GM06990 (cell line): ENCODE results near the gene GREB1L.

Experiments
- DNase-seq: peaks from one replicate; pipeline ENCODE4 v3.0.0-alpha.2; 2011; ENCODE audit not compliant: insufficient read length; ENCODE audit errors: extremely low read depth
- H3K27me3 ChIP-seq: replicated peaks from 2 replicates; pipeline ENCODE4 v1.6.0; 2011; ENCODE audit warnings: low read length; ENCODE audit not compliant: control insufficient read depth, insufficient read depth
- H3K36me3 ChIP-seq: 2 replicates; pipeline ENCODE4 v1.5.1; 2011; ENCODE audit warnings: low read length; ENCODE audit not compliant: control insufficient read depth, insufficient read depth
- H3K4me3 ChIP-seq: replicated peaks from 2 replicates; pipeline ENCODE4 v1.5.1; 2011; ENCODE audit warnings: low read depth, mild to moderate bottlenecking, control low read depth, low read length
- TF ChIP-seq, protein P1 (sequence below): IDR thresholded peaks from 2 replicates; pipeline ENCODE4 v1.5.1; 2011; ENCODE audit warnings: low read length, control low read depth, mild to moderate bottlenecking, inconsistent platforms; ENCODE audit not compliant: insufficient read depth, poor library complexity, severe bottlenecking

GREB1L gene

DNA sequence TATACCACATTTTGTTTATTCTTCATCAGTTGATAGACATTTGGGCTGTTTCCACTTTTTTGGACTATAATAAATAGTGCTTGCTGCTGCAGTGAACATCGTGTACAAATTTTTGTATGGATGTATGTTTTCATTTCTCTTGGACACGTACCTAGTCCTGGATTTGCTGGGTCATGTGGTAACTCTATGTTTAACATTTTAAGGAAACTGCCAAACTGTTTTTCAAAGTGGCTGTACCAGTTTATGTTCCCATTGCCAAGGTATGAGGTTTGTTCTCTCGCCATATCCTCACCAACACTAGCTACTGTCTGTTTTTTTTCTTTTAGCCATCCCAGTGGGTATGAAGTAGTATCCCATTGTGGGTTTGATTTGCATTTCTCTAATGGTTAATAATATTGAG lies 42.5 kb downstream of the GREB1L start:
- no peaks in the 10 kb centered on the region for H3K36me3 ChIP-seq
- H3K4me3 ChIP-seq: no peak overlapping the region
- no peaks in the 10 kb centered on the region for H3K27me3 ChIP-seq
- TF ChIP-seq, protein P1, sequence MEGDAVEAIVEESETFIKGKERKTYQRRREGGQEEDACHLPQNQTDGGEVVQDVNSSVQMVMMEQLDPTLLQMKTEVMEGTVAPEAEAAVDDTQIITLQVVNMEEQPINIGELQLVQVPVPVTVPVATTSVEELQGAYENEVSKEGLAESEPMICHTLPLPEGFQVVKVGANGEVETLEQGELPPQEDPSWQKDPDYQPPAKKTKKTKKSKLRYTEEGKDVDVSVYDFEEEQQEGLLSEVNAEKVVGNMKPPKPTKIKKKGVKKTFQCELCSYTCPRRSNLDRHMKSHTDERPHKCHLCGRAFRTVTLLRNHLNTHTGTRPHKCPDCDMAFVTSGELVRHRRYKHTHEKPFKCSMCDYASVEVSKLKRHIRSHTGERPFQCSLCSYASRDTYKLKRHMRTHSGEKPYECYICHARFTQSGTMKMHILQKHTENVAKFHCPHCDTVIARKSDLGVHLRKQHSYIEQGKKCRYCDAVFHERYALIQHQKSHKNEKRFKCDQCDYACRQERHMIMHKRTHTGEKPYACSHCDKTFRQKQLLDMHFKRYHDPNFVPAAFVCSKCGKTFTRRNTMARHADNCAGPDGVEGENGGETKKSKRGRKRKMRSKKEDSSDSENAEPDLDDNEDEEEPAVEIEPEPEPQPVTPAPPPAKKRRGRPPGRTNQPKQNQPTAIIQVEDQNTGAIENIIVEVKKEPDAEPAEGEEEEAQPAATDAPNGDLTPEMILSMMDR: no peak
- no peak for DNase-seq

DNA sequence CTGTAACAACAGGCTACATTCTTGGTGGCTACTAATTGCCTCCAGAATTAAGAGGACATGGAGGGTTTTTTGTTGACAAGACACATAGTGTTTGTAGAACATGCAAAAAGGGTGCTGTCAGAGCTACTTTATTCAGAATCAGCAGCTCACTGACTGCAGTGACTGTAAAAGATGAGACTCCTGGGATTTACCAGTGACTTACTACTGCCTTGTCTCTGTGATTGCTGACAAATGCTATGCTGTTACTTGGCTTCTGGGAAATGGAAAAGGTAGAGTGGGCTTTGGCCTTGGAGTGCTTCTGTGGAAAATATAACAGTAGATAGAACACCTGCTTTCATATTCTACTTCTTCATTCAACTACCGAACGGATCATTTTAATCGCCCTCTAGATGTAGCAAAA lies 47.8 kb downstream of the GREB1L start:
- H3K27me3 ChIP-seq: no peaks in the 10 kb centered on the region
- H3K4me3 ChIP-seq: no peak overlapping the region
- TF ChIP-seq, protein P1: no peak
- DNase-seq: no peak
- H3K36me3 ChIP-seq: no peaks in the 10 kb centered on the region

DNA sequence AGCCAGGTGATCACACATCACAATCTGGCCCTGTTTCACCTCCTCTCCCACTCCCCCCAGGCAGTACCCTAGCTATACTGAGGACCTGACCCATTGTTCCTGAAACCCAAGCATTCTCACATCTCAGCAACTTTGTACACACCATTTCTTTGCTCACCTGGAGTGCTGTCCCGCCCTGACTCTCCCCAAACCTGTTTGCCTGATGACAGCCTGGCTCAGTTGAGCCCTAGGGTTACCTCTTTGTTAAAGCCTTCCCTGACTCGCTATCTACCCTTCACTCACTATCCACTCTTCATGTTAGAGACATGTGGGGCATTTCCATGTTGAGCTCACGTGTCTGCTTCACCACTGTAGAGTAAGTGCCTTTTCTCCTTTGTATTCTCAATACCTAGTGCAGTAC lies 49.1 kb downstream of the GREB1L start:
- TF ChIP-seq, protein P1: no peak
- Histone ChIP-seq H3K4me3 (no peak overlapping the region), H3K27me3 (no peaks in the 10 kb centered on the region), H3K36me3 (no peaks in the 10 kb centered on the region)
- no peak for DNase-seq

DNA sequence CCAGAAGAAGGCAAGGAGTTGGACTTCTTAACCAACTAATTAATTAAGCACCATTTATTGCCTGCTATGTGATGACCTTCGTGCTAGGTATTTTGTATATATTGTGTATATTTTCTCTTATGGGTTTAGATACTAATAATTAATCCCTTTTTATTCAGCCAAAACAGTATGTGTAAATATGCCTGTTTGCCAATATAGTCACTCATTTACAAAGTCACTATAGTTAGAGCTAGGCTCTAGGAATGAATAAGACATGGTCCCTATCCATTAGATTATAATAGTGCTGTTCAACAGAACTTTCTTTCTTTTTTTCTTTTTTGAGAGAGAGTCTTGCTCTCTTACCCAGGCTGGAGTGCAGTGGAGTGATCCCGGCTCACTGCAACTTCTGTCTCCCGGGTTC lies 51.4 kb downstream of the GREB1L start:
- TF ChIP-seq, protein P1: no peak
- H3K27me3 ChIP-seq: no peaks in the 10 kb centered on the region
- no peaks in the 10 kb centered on the region for H3K36me3 ChIP-seq
- DNase-seq: no peak
- H3K4me3 ChIP-seq: no peak overlapping the region

DNA sequence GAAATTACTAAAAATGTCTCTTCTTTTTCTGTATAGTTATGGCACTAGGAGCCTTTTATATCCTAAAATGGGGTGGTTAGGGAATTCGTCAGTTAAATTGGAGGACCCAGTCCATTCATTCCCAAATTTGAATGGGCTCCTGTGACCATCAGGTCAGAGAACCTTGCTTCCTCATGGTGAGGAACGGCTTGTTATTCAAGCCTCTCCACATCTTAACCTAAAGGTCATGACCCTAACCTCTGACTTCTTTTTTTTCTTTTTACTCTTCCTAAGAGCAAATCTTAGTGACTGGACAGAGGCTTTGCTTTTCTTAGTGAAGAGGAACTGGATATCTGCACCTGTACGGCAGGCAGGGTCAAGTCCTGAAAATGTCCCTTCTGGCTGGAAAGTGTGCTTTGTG lies 53.1 kb downstream of the GREB1L start:
- TF ChIP-seq, protein P1: no peak
- Histone ChIP-seq H3K27me3 (no peaks in the 10 kb centered on the region), H3K36me3 (no peaks in the 10 kb centered on the region), H3K4me3 (no peak overlapping the region)
- no peak for DNase-seq

DNA sequence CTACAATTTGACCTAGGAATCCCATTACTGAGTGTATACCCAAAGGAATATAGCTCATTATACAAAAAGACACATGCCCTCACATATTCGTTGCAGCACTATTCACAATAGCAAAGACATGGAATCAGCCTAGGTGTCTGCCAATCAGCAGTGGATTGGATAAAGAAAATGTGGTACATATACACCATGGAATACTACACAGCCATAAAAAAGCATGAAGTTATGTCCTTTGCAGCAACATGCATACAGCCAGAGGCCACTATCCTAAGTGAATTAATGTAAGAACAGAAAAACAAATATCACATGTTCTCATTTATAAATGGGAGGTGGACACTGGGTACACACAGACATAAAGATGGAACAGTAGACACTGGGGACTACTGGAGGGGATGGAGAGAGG lies 54.0 kb downstream of the GREB1L start:
- H3K4me3 ChIP-seq: no peak overlapping the region
- no peaks in the 10 kb centered on the region for H3K36me3 ChIP-seq
- no peak for DNase-seq
- TF ChIP-seq, protein P1: no peak
- H3K27me3 ChIP-seq: no peaks in the 10 kb centered on the region
